ENCODE results near the gene UBA1.

The UBA1 gene

DNA sequence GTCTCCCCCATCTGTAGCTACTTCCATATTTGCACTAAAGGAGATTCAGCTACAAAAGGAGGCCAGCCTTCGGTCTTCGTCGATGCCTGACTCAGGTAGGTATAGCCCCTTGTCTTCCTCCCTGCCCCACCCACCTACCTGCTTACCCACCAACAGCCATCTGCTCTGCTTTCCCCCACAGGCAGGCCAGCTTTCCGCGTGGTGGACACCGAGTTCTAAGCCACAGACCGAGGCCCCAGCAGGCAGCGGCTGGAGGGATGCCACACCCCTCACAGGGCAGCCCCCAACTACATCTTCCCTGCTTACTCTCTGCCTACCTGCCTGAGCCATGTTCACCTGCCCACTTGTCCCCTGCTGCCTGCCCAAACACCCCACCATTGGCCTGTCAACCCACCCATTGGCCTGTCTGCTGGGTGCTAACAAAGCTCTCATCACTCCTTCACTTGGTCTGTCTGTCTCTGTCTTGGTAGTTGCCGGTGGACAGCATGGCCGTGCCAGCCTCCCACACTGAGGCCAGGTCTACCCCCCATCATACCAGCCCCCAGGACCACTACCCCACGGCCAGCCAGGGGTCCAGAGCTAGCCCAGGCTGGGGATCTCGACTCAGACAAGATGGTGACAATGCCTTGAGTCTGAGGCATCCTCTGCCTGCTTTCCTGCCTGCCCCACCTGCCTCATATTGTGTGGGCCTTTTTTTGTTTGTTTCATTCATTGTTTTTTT is 35.1 kb downstream of the UBA1 start:
- H4K20me1 ChIP-seq, result peaks cover 54% of the 10 kb centered on the region
- no peak overlapping the region for H3K27ac ChIP-seq
- TF ChIP-seq Cebpa-rat (IDR thresholded peaks at IDR 0.05), result no peak
- H3K36me3 ChIP-seq, result peaks cover 76% of the 10 kb centered on the region
- H3K4me3 ChIP-seq, result no peak overlapping the region
- H3K27me3 ChIP-seq, result peaks cover 33% of the 10 kb centered on the region
- no peak overlapping the region for H3K4me2 ChIP-seq
- H3K4me1 ChIP-seq, result peaks cover 14% of the 10 kb centered on the region
- H3K9me3 ChIP-seq, result peaks cover 12% of the 10 kb centered on the region; the same call in 1 of the 2 replicates
- H3K9ac ChIP-seq, result no peak overlapping the region

DNA sequence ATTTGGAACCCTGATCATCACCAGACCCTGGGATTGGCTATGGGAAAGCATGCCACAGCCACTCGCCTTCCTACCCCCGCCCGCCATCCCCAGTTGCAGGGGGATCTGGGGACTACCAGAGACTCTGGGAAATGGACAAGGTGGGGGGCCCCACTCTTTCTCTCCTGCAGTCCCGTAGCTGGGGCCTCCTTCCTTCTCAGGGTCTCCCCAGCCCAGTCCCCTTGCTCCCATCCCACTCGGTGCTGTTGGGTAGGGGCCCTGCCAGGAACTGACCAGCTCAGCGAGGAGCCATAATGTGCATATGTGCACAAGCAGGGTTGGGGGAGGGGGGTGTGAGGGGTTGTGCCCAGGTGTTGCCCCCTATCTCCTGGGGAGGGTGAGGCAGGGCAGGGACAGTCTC is 35.8 kb downstream of the UBA1 start:
- Histone ChIP-seq H3K4me2 (no peak overlapping the region), H3K27me3 (peaks cover 36% of the 10 kb centered on the region), H4K20me1 (peaks cover 47% of the 10 kb centered on the region), H3K36me3 (peaks cover 69% of the 10 kb centered on the region), H3K4me1 (peaks cover 14% of the 10 kb centered on the region), H3K9me3 (peaks cover 13% of the 10 kb centered on the region; the same call in 1 of the 2 replicates), H3K27ac (no peak overlapping the region), H3K4me3 (no peak overlapping the region), H3K9ac (no peak overlapping the region)
- no peak for TF ChIP-seq Cebpa-rat (IDR thresholded peaks at IDR 0.05)

DNA sequence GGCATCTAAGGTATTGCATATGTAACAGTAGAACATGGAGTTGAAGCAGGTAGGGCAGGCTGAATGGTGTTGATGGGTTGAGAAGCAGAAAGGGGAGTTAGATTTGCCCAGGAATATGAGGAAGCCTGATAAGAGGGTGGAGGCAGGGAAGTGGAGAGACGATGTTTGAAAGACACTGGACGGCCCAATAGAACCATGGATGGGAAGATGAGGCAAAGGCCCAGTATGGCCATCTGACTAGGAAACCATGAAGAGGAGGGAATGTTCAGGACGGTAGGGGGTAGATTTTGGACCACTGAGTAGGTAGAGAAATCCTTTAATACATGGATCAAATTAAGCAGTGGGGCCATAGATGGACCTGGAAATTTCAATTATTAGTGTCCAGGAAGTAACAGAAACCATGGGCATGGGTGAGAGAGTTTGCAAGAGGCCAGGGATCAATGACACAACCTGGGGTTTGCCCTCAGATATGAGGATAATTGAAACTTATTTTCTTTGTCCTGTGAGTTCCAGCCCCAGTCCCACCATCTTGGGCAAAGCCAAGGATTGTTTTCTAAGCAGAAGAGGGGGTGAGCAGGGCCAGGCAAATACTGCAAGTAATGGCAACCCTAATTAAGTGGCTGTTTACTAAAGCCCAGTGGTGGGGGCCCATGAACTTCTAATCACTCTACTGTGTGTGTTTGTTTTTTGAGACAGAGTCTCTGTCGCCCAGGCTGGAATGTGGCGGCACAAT is 36.7 kb downstream of the UBA1 start:
- Histone ChIP-seq H3K4me2 (no peak overlapping the region), H3K36me3 (peaks cover 60% of the 10 kb centered on the region), H4K20me1 (peaks cover 42% of the 10 kb centered on the region), H3K9me3 (peaks cover 13% of the 10 kb centered on the region; the same call in 1 of the 2 replicates), H3K27me3 (peaks cover 37% of the 10 kb centered on the region), H3K4me3 (no peak overlapping the region), H3K27ac (no peak overlapping the region), H3K4me1 (peaks cover 14% of the 10 kb centered on the region), H3K9ac (no peak overlapping the region)
- TF ChIP-seq Cebpa-rat (IDR thresholded peaks at IDR 0.05), result no peak

DNA sequence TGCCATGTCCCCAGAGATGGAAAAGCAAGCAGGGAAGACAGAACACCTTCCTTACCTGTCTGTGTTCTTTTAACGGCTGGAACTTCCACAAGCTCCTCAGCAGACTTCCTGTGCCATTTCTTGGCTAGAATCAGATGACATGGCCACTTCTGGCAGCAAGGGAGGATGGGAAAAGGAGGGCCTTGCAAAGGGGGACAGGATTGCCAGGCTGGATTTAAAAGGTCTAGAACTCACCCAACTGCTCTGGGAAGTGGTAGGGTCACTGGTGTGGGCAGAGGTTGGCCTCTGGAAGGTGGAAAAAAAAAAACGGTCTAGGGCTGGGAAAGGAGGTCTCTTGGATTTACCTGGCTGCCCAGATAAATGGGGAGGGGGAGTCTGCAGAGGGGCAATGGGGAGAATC is 37.5 kb downstream of the UBA1 start:
- peaks cover 52% of the 10 kb centered on the region for H3K36me3 ChIP-seq
- no peak overlapping the region for H3K27ac ChIP-seq
- peaks cover 13% of the 10 kb centered on the region; the same call in 1 of the 2 replicates for H3K9me3 ChIP-seq
- peaks cover 46% of the 10 kb centered on the region for H3K27me3 ChIP-seq
- TF ChIP-seq Cebpa-rat (IDR thresholded peaks at IDR 0.05), result no peak
- H3K4me2 ChIP-seq, result no peak overlapping the region
- H4K20me1 ChIP-seq, result peaks cover 42% of the 10 kb centered on the region
- no peak overlapping the region for H3K4me3 ChIP-seq
- no peak overlapping the region for H3K9ac ChIP-seq
- peaks cover 14% of the 10 kb centered on the region for H3K4me1 ChIP-seq

DNA sequence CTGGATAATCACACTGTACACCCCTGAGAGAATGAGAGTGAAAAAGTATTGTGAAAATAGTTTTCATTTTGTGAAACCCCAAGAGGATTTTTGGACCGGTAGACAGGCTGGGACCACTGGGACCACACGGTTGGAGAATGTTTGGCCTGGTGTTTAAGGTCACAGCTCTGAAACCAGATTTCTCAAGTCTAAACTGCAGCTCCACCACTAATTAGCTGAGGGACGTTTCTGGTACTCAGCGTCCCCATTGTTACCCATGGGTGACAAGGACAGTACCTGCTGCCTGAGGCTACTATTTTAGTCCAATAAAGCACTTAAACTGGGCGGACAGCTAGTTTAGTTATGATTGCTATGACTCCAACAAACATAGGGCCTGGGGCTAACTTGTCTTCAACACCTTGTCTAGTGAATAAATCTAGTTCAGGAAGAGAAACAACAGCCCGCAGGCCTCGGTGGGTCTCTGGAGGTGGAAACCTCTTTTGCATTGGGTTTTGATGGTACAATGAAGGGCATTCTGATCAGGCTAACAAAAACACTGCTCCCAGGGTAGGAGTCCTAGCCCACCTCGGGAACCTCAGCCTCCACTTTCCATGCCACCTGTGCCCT is 38.7 kb downstream of the UBA1 start:
- Histone ChIP-seq H3K36me3 (peaks cover 40% of the 10 kb centered on the region), H3K4me1 (peaks cover 14% of the 10 kb centered on the region), H3K9me3 (peaks cover 13% of the 10 kb centered on the region; the same call in 1 of the 2 replicates), H3K9ac (peak overlapping the region; percentile 83), H4K20me1 (peaks cover 43% of the 10 kb centered on the region), H3K4me2 (peak overlapping the region; percentile 79), H3K4me3 (peak overlapping the region; percentile 73), H3K27me3 (peaks cover 56% of the 10 kb centered on the region), H3K27ac (peak overlapping the region; percentile 87)
- no peak for TF ChIP-seq Cebpa-rat (IDR thresholded peaks at IDR 0.05)

DNA sequence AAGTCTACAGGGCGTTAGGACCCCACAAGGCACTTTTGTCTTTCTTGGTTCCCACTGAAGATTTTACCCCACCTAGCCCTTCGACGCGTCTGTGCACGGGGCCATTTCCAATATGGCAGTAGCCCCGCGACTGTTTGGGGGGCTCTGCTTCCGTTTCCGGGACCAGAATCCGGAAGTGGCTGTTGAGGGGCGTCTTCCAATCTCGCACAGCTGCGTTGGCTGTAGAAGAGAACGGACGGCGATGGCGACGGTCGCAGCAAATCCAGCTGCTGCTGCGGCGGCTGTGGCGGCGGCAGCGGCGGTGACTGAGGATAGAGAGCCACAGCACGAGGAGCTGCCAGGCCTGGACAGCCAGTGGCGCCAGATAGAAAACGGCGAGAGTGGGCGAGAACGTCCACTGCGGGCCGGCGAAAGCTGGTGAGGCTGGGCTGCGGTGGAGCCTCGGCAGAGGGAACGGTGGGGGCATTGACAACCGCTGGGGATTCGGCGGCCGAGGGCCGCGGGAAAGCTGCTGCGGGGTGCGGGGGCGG is 39.2 kb downstream of the UBA1 start, which contains the start of gene USP11:
USP11 (plus strand) TSS at position 207 of the 530 bp plus-strand sequence; CDS start at position 242, 35 bp downstream.
- Histone ChIP-seq H3K4me1 (peaks cover 14% of the 10 kb centered on the region), H3K4me2 (peak within 1 kb of the TSS; percentile 79), H3K4me3 (peak within 1 kb of the TSS; percentile 73), H3K9me3 (peaks cover 13% of the 10 kb centered on the region; the same call in 1 of the 2 replicates), H3K9ac (peak within 1 kb of the TSS; percentile 83), H3K36me3 (peaks cover 35% of the 10 kb centered on the region), H4K20me1 (peaks cover 42% of the 10 kb centered on the region), H3K27me3 (peaks cover 60% of the 10 kb centered on the region), H3K27ac (peak within 1 kb of the TSS; percentile 87)
- TF ChIP-seq Cebpa-rat (IDR thresholded peaks at IDR 0.05), result no peak

DNA sequence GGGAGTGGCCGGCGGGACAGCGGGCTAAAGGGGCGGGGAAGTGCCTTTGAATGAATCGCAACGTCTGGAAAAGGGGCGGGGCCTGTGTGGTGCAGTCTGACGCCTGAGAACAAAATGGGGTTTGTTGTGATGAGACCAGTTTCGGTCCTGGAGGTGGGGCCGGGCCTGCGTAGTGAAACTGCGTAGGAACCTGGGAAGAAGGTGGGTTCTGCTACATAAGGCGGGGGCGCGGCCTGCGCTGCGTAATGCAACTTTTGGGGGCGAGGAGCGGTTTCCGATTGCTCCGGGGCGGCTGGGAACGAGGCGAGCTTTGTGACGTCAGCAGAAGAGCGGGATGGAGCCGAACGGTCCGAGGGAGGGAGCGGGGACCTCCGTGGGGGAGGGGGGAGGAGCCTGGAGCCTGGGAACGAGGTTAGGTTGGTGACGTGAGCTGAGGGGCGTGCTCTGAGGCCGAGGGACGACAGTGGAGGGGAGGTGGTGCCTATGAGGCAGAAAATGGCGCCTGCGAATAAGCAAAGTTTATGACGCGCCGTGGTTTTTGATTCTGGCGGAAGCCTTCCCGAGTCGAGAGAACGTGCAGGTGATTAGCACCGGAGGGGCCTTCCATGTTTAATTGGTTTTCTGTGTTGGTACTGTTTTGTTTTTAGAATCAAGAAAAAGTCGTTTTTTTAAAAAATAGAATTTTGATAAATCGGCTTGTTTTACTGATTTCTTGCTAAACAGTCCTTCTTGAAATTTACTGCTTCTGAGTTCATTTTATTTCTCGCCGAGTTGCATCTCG is 39.9 kb downstream of the UBA1 start:
- no peak for TF ChIP-seq Cebpa-rat (IDR thresholded peaks at IDR 0.05)
- peaks cover 29% of the 10 kb centered on the region for H3K36me3 ChIP-seq
- peaks cover 66% of the 10 kb centered on the region for H3K27me3 ChIP-seq
- H3K27ac ChIP-seq, result peak overlapping the region; percentile 87
- H4K20me1 ChIP-seq, result peaks cover 44% of the 10 kb centered on the region
- H3K9me3 ChIP-seq, result peaks cover 13% of the 10 kb centered on the region; the same call in 1 of the 2 replicates
- H3K4me1 ChIP-seq, result peaks cover 14% of the 10 kb centered on the region
- peak overlapping the region; percentile 79 for H3K4me2 ChIP-seq
- peak overlapping the region; percentile 83 for H3K9ac ChIP-seq
- peak overlapping the region; percentile 73 for H3K4me3 ChIP-seq

DNA sequence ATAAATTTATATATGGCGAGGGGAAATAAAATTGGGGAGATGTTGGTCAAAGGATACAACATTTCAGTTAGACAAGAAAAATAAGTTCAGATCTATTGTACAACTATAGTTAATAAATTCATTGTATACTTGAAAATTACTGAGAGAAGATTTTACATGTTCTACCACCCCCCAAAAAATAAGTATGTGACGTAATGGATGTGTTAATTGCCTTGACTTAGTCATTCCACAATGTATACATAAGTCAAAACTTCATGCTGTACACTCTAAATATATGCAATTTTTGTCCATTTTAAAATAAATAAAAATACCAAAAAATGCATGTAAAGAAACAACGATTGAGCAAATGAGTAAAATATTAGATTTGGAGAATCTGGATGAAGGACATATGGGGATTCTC is 41.0 kb downstream of the UBA1 start:
- H3K9me3 ChIP-seq, result peaks cover 13% of the 10 kb centered on the region; the same call in 1 of the 2 replicates
- peaks cover 14% of the 10 kb centered on the region for H3K4me1 ChIP-seq
- H3K27me3 ChIP-seq, result peaks cover 74% of the 10 kb centered on the region
- peaks cover 25% of the 10 kb centered on the region for H3K36me3 ChIP-seq
- TF ChIP-seq Cebpa-rat (IDR thresholded peaks at IDR 0.05), result no peak
- no peak overlapping the region for H3K27ac ChIP-seq
- H3K9ac ChIP-seq, result no peak overlapping the region
- H3K4me3 ChIP-seq, result peak overlapping the region; percentile 73
- H4K20me1 ChIP-seq, result peaks cover 44% of the 10 kb centered on the region
- peak overlapping the region; percentile 45 for H3K4me2 ChIP-seq

DNA sequence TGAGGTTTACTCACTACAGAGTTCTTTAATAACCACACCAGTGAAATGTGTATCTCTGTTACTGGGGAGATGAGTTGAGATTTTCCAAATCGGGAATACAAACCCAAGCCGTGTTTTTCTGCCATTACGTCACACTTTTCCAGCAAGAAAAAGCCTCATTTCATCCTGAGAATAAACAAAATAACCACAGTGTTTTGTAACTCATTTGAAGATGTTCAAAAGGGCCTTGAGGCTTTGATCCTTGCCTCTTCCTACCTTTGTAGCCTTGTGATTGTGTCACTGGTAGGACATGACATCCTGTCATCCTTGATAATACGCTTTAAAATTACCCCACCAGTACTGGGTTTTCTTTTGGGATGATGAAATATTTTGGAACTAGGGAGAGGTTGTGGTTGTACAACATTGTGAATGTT is 42.1 kb downstream of the UBA1 start:
- H3K9ac ChIP-seq, result no peak overlapping the region
- peaks cover 48% of the 10 kb centered on the region for H4K20me1 ChIP-seq
- H3K27ac ChIP-seq, result no peak overlapping the region
- peaks cover 14% of the 10 kb centered on the region for H3K4me1 ChIP-seq
- no peak overlapping the region for H3K4me2 ChIP-seq
- H3K36me3 ChIP-seq, result peaks cover 27% of the 10 kb centered on the region
- TF ChIP-seq Cebpa-rat (IDR thresholded peaks at IDR 0.05), result no peak
- H3K4me3 ChIP-seq, result no peak overlapping the region
- H3K27me3 ChIP-seq, result peaks cover 86% of the 10 kb centered on the region
- H3K9me3 ChIP-seq, result peaks cover 13% of the 10 kb centered on the region; the same call in 1 of the 2 replicates
